ENCODE results near the gene ITPRIP. TPM values are rescaled to one million over a fixed set of nuclear protein-coding genes. Genes with fewer than 3 reads are reported as not detected.

The ITPRIP gene
- total RNA-seq, 1 experiment from 2014 or later = 4.0 TPM

- DNase-seq (ENCODE audit: low read depth) = no peak
These were observed 11.2 kb downstream of the ITPRIP start for GRCh38 chr10:104326991-104327610.

- no peak for DNase-seq (ENCODE audit: low read depth)
These were observed 12.5 kb downstream of the ITPRIP start for GRCh38 chr10:104325436-104326435.

DNA sequence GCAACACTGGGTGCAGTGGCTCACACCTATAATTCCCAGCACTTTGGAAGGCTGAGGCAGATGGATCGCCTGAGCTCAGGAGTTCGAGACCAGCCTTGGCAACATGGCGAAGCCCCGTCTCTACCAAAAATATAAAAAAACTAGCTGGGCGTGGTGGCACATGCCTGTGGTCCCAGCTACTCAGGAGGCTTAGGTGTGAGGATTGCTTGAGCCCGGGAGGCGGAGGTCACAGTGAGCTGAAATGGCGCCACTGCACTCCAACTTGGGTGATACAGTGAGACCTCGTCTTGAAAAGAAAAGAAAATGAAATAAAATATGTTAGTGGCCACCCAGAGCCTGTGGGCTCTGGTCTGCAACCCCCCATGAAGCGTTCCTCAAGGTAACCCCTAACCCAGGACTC lies 13.3 kb downstream of the ITPRIP start:
- DNase-seq (ENCODE audit: low read depth) = no peak

DNA sequence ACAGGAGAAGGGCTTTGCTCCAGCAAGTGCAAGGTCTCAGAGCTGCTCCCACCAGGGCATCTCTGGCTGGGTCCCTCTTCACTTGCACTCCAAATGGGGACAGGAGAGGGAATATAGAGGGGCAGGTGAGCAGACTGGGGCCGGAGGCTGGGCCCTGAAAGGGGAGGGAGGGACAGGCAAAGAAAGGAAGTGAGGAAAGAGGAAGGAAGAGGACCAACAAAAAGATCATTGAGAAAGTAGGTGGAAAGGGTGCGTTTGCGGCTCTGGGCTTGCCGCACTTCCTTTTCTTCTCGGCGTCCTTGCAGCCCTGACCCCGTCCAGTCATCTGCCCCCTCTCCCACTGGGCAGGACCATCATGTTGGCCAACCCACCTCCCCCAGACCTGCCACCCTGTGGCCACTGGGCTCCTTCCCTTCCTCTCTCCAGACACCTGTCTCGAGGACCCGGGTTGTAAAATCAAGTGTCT lies 14.0 kb downstream of the ITPRIP start:
- DNase-seq (ENCODE audit: low read depth) = no peak

GRCh38 chr10:104323760-104324201 lies 14.5 kb downstream of the ITPRIP start:
- DNase-seq (ENCODE audit: low read depth) = no peak

DNA sequence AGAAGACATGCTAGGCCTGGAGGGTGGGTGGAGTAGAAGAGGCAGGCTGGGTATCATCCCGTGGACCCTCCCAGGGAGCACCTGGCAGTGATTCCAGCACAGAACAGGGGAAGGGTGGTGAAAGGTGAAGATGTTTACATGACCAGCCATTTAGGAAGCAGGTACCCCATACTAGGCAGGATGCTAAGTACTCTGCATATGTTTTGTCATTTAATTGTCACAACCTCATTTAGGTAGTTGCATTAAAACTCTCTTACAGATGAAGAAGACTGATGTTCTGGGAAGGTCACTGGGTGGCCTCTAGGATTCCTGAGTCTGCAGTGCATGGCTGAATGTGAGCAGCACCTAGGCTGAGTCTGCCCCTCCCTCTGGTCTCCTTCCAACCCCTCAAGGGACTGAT lies 15.2 kb downstream of the ITPRIP start:
- no peak for DNase-seq (ENCODE audit: low read depth)

DNA sequence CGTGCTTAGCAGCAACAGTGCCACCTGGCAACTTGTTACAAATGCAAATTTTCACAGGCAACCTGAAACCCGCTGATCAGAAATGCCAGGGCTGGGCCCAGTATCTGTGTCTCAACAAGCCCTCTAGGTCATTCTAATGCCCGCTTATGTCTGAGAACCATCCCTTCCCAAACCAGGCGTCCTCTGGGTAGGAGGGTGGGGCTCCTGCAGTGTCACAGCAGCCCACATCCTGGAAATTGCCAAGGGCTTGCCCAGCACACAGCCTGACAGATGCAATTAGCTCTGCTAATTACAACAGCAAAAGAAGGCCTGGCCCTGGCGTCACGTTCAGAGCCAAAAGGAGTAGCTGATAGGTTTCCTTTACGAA lies 15.9 kb downstream of the ITPRIP start:
- no peak for DNase-seq (ENCODE audit: low read depth)

- DNase-seq (ENCODE audit: low read depth) = no peak
These were observed 16.4 kb downstream of the ITPRIP start for GRCh38 chr10:104321725-104322415.

GRCh38 chr10:104321226-104321625 lies 17.0 kb downstream of the ITPRIP start:
- no peak for DNase-seq (ENCODE audit: low read depth)

GRCh38 chr10:104318810-104319741 lies 19.2 kb downstream of the ITPRIP start:
- DNase-seq (ENCODE audit: low read depth) = no peak

GRCh38 chr10:104318326-104318725 lies 19.9 kb downstream of the ITPRIP start:
- DNase-seq (ENCODE audit: low read depth) = no peak

DNA sequence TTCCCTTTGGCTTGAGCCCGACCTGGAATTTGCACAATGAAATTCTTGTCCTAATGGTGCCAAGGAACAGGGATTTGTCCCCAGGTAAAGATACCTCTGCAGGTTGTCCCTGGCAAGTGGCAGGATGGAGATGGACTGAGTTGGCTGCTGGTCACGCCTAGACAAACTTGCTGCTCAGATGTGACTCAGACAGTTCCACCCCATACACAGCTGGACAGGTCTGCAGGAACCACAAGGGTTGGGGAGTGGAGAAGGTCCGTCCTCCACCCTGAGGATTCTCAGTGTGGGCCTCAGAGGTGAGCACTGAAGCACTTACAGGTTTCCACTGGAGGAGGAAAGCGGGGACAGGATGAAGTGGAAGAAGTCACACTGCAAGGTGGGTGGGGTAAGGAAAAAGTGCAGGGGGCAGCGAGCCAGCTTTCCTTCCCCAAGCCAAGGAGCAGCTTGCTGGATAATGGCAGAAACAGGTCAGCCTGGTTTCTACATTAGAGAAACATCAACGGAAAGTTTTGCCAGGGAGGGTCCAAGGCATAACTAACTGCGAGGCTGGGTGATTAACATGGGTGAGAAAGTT lies 20.5 kb downstream of the ITPRIP start:
- DNase-seq (ENCODE audit: low read depth) = no peak

- DNase-seq (ENCODE audit: low read depth) = no peak
These were observed 21.0 kb downstream of the ITPRIP start for GRCh38 chr10:104317269-104317710.

DNA sequence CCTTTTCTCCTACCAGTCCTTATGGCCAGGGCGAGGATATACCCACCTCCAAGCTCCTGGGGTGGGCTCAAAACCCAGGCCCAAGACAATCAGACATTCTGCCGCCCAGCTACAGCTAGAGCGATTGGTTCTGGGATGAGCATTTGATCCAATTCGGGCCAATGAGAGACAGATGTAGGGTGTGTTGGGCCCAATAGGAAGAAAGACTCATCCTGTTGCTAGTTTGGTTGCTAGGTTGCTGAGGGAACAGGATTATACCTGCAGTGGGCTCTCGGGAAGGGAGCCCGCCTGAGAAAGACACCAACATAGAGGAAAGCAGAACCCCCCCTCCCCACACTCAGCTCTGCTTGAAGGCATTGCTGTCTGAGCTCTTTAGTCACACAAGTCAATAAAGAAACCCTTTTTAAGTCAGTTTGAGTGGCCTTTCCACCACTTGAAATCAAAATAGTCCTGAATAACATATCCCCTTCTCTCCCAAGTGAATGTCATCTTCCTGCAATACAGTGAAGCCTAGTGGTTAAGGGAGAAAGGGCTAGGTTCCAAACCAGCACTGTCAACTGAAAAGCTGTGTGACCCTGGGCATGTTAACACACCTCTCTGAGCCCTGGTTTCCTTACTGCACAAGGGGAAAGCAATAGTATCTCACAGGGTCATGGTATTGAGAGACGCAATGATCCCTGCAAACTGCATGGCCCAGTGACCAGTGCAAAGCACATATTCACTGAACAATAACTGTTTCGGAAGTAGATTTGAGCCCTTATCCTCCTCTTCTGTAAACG lies 21.8 kb downstream of the ITPRIP start:
- no peak for DNase-seq (ENCODE audit: low read depth)

- DNase-seq (ENCODE audit: low read depth) = no peak
These were observed 22.8 kb downstream of the ITPRIP start for GRCh38 chr10:104315486-104315921.

GRCh38 chr10:104314591-104315485 lies 23.4 kb downstream of the ITPRIP start:
- no peak for DNase-seq (ENCODE audit: low read depth)

DNA sequence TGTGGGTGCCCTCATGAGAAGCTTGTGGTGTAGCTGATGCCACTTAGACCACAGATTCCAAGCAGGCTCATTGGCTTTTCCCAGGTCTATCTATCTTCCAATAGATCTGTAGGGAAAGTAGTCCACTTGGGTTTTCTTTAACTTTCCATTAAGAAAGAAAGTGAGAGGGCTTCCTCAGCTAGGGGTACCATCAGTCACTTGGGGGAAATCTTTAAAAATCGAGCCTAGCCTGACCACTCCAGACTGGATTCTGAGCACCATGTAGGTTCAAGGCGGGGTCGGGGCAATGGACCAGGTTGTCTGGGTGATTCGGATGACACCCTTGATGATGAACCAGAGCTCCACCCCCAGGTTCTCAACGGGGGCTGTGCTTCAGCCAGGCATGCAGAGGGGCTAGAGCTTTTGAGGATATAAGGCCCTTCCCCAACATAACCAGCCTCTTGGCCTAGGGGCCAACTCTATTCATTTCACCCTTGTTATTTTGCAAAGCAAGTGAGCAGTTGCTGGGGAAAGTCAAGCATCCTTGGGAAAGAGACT lies 27.0 kb downstream of the ITPRIP start:
- DNase-seq (ENCODE audit: low read depth) = no peak

Measured in RPMI7951 (cell line).